H9 (cell line): Measurements from ENCODE around the gene CHST8. TPM values are rescaled to one million over a fixed set of nuclear protein-coding genes. Genes with fewer than 3 reads are reported as not detected.

Experiments used
- DNase-seq: peaks from one replicate; pipeline ENCODE4 v3.0.0-alpha.2; 2017
- H2AFZ ChIP-seq: one replicate; pipeline ENCODE4 v1.6.1; 2013; ENCODE audit warnings: mild to moderate bottlenecking, low read length, control low read depth, moderate library complexity
- H2AK5ac ChIP-seq: 2 replicates; pipeline ENCODE4 v1.6.1; 2013; ENCODE audit warnings: low read length, control low read depth, mixed read lengths; ENCODE audit not compliant: insufficient read length
- H2BK120ac ChIP-seq: one replicate; pipeline ENCODE4 v1.6.1; 2013; ENCODE audit warnings: low read depth, mild to moderate bottlenecking, low read length, control low read depth, inconsistent platforms; ENCODE audit not compliant: poor library complexity, severe bottlenecking
- H2BK12ac ChIP-seq: 2 replicates; pipeline ENCODE4 v1.6.1; 2013; ENCODE audit warnings: low read length, control low read depth, mixed read lengths, low read depth; ENCODE audit not compliant: insufficient read length
- H2BK15ac ChIP-seq: 2 replicates; pipeline ENCODE4 v1.6.1; 2013; ENCODE audit warnings: low read depth, low read length, control low read depth
- H2BK20ac ChIP-seq: one replicate; pipeline ENCODE4 v1.6.1; 2013; ENCODE audit warnings: low read depth, mild to moderate bottlenecking, low read length, control low read depth, inconsistent platforms; ENCODE audit not compliant: poor library complexity, severe bottlenecking
- H2BK5ac ChIP-seq: 2 replicates; pipeline ENCODE4 v1.6.1; 2013; ENCODE audit warnings: low read length, control low read depth, mixed read lengths; ENCODE audit not compliant: insufficient read length
- H3K14ac ChIP-seq: 2 replicates; pipeline ENCODE4 v1.6.1; 2013; ENCODE audit warnings: low read length, control low read depth; ENCODE audit not compliant: insufficient read depth
- H3K18ac ChIP-seq: 2 replicates; pipeline ENCODE4 v1.6.1; 2013; ENCODE audit warnings: low read depth, mild to moderate bottlenecking, mixed read lengths, low read length, control low read depth; ENCODE audit not compliant: insufficient read length
- H3K23ac ChIP-seq: 2 replicates; pipeline ENCODE4 v1.6.1; 2013; ENCODE audit warnings: low read length, control low read depth, mixed read lengths, low read depth; ENCODE audit not compliant: insufficient read length
- H3K23me2 ChIP-seq: 2 replicates; pipeline ENCODE4 v1.6.1; 2013; ENCODE audit warnings: low read depth, mild to moderate bottlenecking, mixed read lengths, low read length, control low read depth; ENCODE audit not compliant: insufficient read length, poor library complexity, severe bottlenecking
- H3K27ac ChIP-seq: 2 replicates; pipeline ENCODE4 v1.5.1; 2013; ENCODE audit warnings: low read length, control low read depth, mixed read lengths, low read depth; ENCODE audit not compliant: insufficient read length
- H3K27me3 ChIP-seq: 2 replicates; pipeline ENCODE4 v1.6.1; 2013; ENCODE audit warnings: low read length, control low read depth, inconsistent platforms; ENCODE audit not compliant: insufficient read depth
- H3K4ac ChIP-seq: 2 replicates; pipeline ENCODE4 v1.6.1; 2013; ENCODE audit warnings: low read depth, mild to moderate bottlenecking, control low read depth, inconsistent platforms, low read length, moderate library complexity
- H3K4me1 ChIP-seq: 2 replicates; pipeline ENCODE4 v1.6.1; 2013; ENCODE audit warnings: low read length, control low read depth, inconsistent platforms; ENCODE audit not compliant: insufficient read depth
- H3K4me2 ChIP-seq: 2 replicates; pipeline ENCODE4 v1.6.1; 2013; ENCODE audit warnings: low read length, control low read depth, mixed read lengths; ENCODE audit not compliant: insufficient read length, insufficient read depth
- H3K56ac ChIP-seq: 2 replicates; pipeline ENCODE4 v1.6.1; 2013; ENCODE audit warnings: low read depth, mild to moderate bottlenecking, mixed read lengths, low read length, control low read depth; ENCODE audit not compliant: insufficient read length
- H3K79me1 ChIP-seq: 2 replicates; pipeline ENCODE4 v1.6.1; 2013; ENCODE audit warnings: low read depth, mild to moderate bottlenecking, moderate library complexity, low read length, control low read depth, inconsistent platforms; ENCODE audit not compliant: insufficient read depth, poor library complexity, severe bottlenecking
- H3K79me2 ChIP-seq: 2 replicates; pipeline ENCODE4 v1.6.1; 2013; ENCODE audit warnings: low read length, control low read depth, inconsistent platforms; ENCODE audit not compliant: insufficient read depth
- H3K9ac ChIP-seq: 2 replicates; pipeline ENCODE4 v1.6.1; 2013; ENCODE audit warnings: low read length, control low read depth, mixed read lengths; ENCODE audit not compliant: insufficient read length; ENCODE audit errors: extremely low read depth
- H3K9me3 ChIP-seq: one replicate; pipeline ENCODE4 v1.6.1; 2013; ENCODE audit warnings: low read depth, low read length, inconsistent platforms; ENCODE audit not compliant: control insufficient read depth
- H3T11ph ChIP-seq: one replicate; pipeline ENCODE4 v1.6.1; 2013; ENCODE audit warnings: mild to moderate bottlenecking, low read length, control low read depth, inconsistent platforms
- H4K20me1 ChIP-seq: one replicate; pipeline ENCODE4 v1.6.1; 2013; ENCODE audit not compliant: control insufficient read depth, insufficient read length, insufficient read depth
- H4K5ac ChIP-seq: 2 replicates; pipeline ENCODE4 v1.6.1; 2013; ENCODE audit warnings: low read depth, mild to moderate bottlenecking, mixed read lengths, low read length, control low read depth; ENCODE audit not compliant: insufficient read length
- H4K8ac ChIP-seq: replicated peaks from 2 replicates; pipeline ENCODE4 v1.6.1; 2013; ENCODE audit warnings: low read length, control low read depth, mixed read lengths, low read depth; ENCODE audit not compliant: insufficient read length
- H4K91ac ChIP-seq: 2 replicates; pipeline ENCODE4 v1.6.1; 2013; ENCODE audit warnings: low read depth, mild to moderate bottlenecking, moderate library complexity, mixed read lengths, low read length, control low read depth; ENCODE audit not compliant: insufficient read length
- H3K27ac Mint-ChIP-seq, 3 experiments: 2 replicates in 2 of 3; 3 replicates in 1 of 3; pipeline ENCODE4 v1.8.0; 2020 to 2021; ENCODE audit warnings: mixed read lengths in 3 of 3, mild to moderate bottlenecking in 1 of 3, moderate library complexity in 1 of 3
- H3K27me3 Mint-ChIP-seq: 2 replicates; pipeline ENCODE4 v1.8.0; 2021; ENCODE audit warnings: low read depth, mild to moderate bottlenecking, moderate library complexity, mixed read lengths
- H3K36me3 Mint-ChIP-seq, 3 experiments: 2 replicates in 2 of 3; 3 replicates in 1 of 3; pipeline ENCODE4 v1.8.0; 2020 to 2021; ENCODE audit warnings: low read depth in 3 of 3, mixed read lengths in 3 of 3; ENCODE audit not compliant: insufficient read depth in 1 of 3
- H3K4me1 Mint-ChIP-seq, 2 experiments: 2 replicates each; pipeline ENCODE4 v1.8.0; 2020; ENCODE audit warnings: mixed read lengths in 2 of 2
- H3K4me3 Mint-ChIP-seq, 2 experiments: 2 replicates in 1 of 2; 3 replicates in 1 of 2; pipeline ENCODE4 v1.8.0; 2020 to 2021; ENCODE audit warnings: mild to moderate bottlenecking in 2 of 2, mixed read lengths in 2 of 2, moderate library complexity in 1 of 2
- H3K9me3 Mint-ChIP-seq, 2 experiments: 2 replicates in 1 of 2; 3 replicates in 1 of 2; pipeline ENCODE4 v1.8.0; 2020; ENCODE audit warnings: mild to moderate bottlenecking in 2 of 2, mixed read lengths in 2 of 2, moderate library complexity in 1 of 2
- CTCF ChIP-seq: fragments of 200-600 bp; sonication (generic); conservative IDR thresholded peaks from 3 replicates; pipeline ENCODE4 v1.8.0; 2021; ENCODE audit warnings: antibody characterized with exemption, mild to moderate bottlenecking
- WGBS: extraction: QIAGEN DNeasy Blood & Tissue Kit; methylation state at CpG from one replicate; pipeline ENCODE4 v1.1.7; 2013; ENCODE audit warnings: missing lambda C conversion rate, low lambda C conversion rate, mixed read lengths; ENCODE audit not compliant: insufficient read length; ENCODE audit errors: extremely low coverage; 5-methylcytosine and 5-hydroxymethylcytosine counted together
- total RNA-seq: library from RNA; stranded (reverse); gene quantifications from 2 replicates; pipeline ENCODE4 v1.2.1, GENCODE V29; 2021

The CHST8 gene
- total RNA-seq, 1 experiment from 2014 or later: 5.1 TPM

GRCh38 chr19:33609353-33609752 is 12.4 kb upstream of the CHST8 start:
- no peaks in the 10 kb centered on the region for H3K4me1 ChIP-seq
- Mint-ChIP-seq H3K4me3 (no peak overlapping the region), H3K27me3 (peaks cover 21% of the 10 kb centered on the region), H3K4me1 (peaks cover 0 to 7% of the 10 kb centered on the region in 2 experiments; a peak in 2 of 4 replicates), H3K9me3 (peaks cover 18 to 22% of the 10 kb centered on the region in 2 experiments), H3K36me3 (peaks cover 0 to 7% (median 3%) of the 10 kb centered on the region in 3 experiments; a peak in 4 of 7 replicates), H3K27ac (no peak overlapping the region)
- H4K8ac ChIP-seq: no peak overlapping the region
- H3K9me3 ChIP-seq: no peaks in the 10 kb centered on the region
- H4K91ac ChIP-seq: no peak overlapping the region
- no CpG with 5 or more reads among the region's 1 CpG for WGBS
- H3K56ac ChIP-seq: no peak overlapping the region
- H3K79me2 ChIP-seq: no peaks in the 10 kb centered on the region
- H3K4ac ChIP-seq: no peak overlapping the region
- H3T11ph ChIP-seq: no peak overlapping the region
- no peaks in the 10 kb centered on the region for H3K79me1 ChIP-seq
- H2BK120ac ChIP-seq: no peak overlapping the region
- no peak overlapping the region for H2BK5ac ChIP-seq
- H4K20me1 ChIP-seq: no peaks in the 10 kb centered on the region
- no peak overlapping the region for H2AK5ac ChIP-seq
- no peak overlapping the region for H3K4me2 ChIP-seq
- no peaks in the 10 kb centered on the region for H3K23me2 ChIP-seq
- H2BK20ac ChIP-seq: no peak overlapping the region
- no peak overlapping the region for H3K9ac ChIP-seq
- H2BK12ac ChIP-seq: no peak overlapping the region
- DNase-seq: no peak
- no peak overlapping the region for H3K18ac ChIP-seq
- H3K27me3 ChIP-seq: no peaks in the 10 kb centered on the region; the same call in 1 of the 2 replicates
- H4K5ac ChIP-seq: no peak overlapping the region
- TF ChIP-seq CTCF: no peak
- no peak overlapping the region for H2BK15ac ChIP-seq
- H3K27ac ChIP-seq: no peak overlapping the region
- H3K14ac ChIP-seq: no peak overlapping the region
- H3K23ac ChIP-seq: no peak overlapping the region
- H2AFZ ChIP-seq: no peak overlapping the region
